GM12874 (cell line): ENCODE measurements around the gene PRRC2B.

Experiments
- CTCF ChIP-seq: IDR thresholded peaks from 2 replicates; pipeline ENCODE4 v1.5.1; 2011; ENCODE audit warnings: low read depth, mild to moderate bottlenecking, control low read depth, low read length, moderate library complexity; ENCODE audit not compliant: insufficient read depth

The PRRC2B gene

GRCh38 chr9:131393622-131394463, at the start of gene PRRC2B:
Gene PRRC2B, plus strand, starts transcription at chr9:131394086. Its CDS starts 36,059 bp downstream, at chr9:131430145.
- peak; percentile 56 for TF ChIP-seq CTCF

GRCh38 chr9:131346559-131346958, 47.3 kb upstream of the PRRC2B start:
- no peak for TF ChIP-seq CTCF

GRCh38 chr9:131347376-131348020, 46.4 kb upstream of the PRRC2B start:
- no peak for TF ChIP-seq CTCF

- 0 out of 2 replicates have a peak, but pooled peaks have one; percentile 1 for TF ChIP-seq CTCF
These were observed 45.0 kb upstream of the PRRC2B start for GRCh38 chr9:131348631-131349521.

- TF ChIP-seq CTCF, result no peak
These were observed 44.4 kb upstream of the PRRC2B start for GRCh38 chr9:131349522-131349880.

GRCh38 chr9:131349881-131350563, 43.9 kb upstream of the PRRC2B start:
- TF ChIP-seq CTCF, result peak; percentile 88

GRCh38 chr9:131358556-131358955, 35.3 kb upstream of the PRRC2B start:
- no peak for TF ChIP-seq CTCF
